Measurements from ENCODE around the gene ING5.
"Not testable (repeated sequence)": the region's sequence is repeated elsewhere in the genome, so short reads cannot be mapped to it uniquely, and the experiment has no call there.

Gene ING5

GRCh38 chr2:241734467-241735208 lies 32.8 kb downstream of the ING5 start, which contains the start of gene D2HGDH:
Gene D2HGDH, plus strand, starts transcription at chr2:241734630. Its CDS starts 595 bp downstream, at chr2:241735225.
- Histone ChIP-seq H3K36me3 (ENCODE audit: control insufficient read depth, insufficient read depth, low read length) (no peaks in the 10 kb centered on the region), H3K9me3 (ENCODE audit: control insufficient read depth, insufficient read depth, low read length) (no peaks in the 10 kb centered on the region), H3K4me1 (ENCODE audit: control insufficient read depth, insufficient read depth, low read length) (no peaks in the 10 kb centered on the region), H3K4me3 (ENCODE audit: low read depth, low read length) (peak within 1 kb of the TSS; percentile 68), H3K27me3 (ENCODE audit: control insufficient read depth, insufficient read depth, low read length) (peaks cover 6% of the 10 kb centered on the region), H3K9ac (ENCODE audit: low read depth, low read length) (peak within 1 kb of the TSS; percentile 70)

DNA sequence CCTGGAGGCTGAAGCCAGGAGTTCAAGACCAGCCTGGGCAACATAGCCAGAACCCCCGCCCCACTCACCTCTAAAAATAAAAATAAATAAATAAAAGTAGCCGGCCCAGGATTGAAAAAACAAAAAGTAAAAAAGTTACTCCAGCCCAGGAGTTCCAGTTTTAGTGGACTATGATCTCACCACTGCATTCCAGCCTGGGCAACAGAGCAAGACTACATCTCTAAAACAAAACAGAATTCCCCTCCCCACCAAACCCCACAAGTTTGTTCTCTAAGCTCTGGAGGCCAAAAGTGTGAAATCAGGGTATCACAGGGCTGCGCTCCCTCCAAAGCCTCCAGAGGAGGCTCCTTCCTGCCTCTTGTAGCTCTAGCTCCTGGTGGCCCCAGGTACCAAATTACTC lies 34.3 kb downstream of the ING5 start:
- no peaks in the 10 kb centered on the region for H3K9me3 ChIP-seq (ENCODE audit: control insufficient read depth, insufficient read depth, low read length)
- H3K9ac ChIP-seq (ENCODE audit: low read depth, low read length) = no peak overlapping the region
- peaks cover 1% of the 10 kb centered on the region for H3K36me3 ChIP-seq (ENCODE audit: control insufficient read depth, insufficient read depth, low read length)
- H3K27me3 ChIP-seq (ENCODE audit: control insufficient read depth, insufficient read depth, low read length) = peaks cover 6% of the 10 kb centered on the region
- H3K4me1 ChIP-seq (ENCODE audit: control insufficient read depth, insufficient read depth, low read length) = no peaks in the 10 kb centered on the region
- no peak overlapping the region for H3K4me3 ChIP-seq (ENCODE audit: low read depth, low read length)

DNA sequence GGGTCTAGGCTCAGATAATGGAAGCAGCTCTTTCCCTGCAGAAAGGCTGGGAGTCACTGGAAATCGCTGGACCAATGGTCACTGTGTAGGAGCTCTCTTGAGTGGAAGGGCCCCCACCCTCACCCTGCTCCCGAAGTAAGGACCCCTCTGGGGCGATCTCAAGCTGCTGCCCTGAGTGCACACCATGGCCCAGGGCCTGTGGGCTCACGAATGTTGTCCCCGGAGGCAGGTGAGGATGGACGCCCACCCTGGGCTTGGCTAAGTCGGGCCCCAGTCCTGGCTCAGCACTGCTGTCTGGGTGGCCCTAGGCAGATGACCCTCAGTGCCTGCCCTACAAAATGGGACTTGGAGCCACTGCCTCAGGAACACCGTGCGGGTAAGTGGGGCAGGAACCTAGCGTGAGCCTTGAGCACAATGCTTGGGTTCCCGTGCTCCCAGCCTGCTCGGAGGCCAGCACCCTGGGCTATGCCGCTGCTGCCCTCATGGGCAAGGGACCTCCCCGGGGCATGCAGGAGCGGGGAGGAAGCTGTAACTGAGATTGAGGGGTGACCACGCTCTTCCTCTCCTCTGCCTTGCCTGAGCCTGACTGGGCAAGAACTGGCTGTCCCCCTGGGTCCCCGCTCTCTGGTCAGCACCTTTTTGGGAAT lies 36.3 kb downstream of the ING5 start:
- Histone ChIP-seq H3K4me1 (ENCODE audit: control insufficient read depth, insufficient read depth, low read length) (no peaks in the 10 kb centered on the region), H3K36me3 (ENCODE audit: control insufficient read depth, insufficient read depth, low read length) (peaks cover 2% of the 10 kb centered on the region), H3K4me3 (ENCODE audit: low read depth, low read length) (no peak overlapping the region), H3K9ac (ENCODE audit: low read depth, low read length) (no peak overlapping the region), H3K9me3 (ENCODE audit: control insufficient read depth, insufficient read depth, low read length) (no peaks in the 10 kb centered on the region), H3K27me3 (ENCODE audit: control insufficient read depth, insufficient read depth, low read length) (peaks cover 3% of the 10 kb centered on the region)

DNA sequence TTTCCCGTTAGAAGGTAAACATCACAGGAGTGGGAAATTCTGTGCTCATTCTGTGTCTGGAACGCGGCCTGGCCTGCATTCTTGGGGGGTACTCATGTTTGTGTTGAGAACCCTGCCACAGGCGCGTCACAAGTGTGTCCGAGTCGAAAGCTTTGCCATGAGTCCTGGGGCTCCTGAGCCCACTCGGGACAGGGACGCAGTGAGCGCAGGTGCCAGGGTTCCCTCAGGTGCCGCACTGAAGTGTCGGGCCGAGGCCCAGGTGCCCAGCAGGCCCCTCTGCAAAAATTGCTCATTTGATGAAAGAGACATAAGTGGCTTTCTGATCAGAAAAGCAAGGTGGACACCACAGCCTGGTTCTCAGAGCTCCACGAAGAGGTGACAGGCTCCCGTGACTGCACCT lies 37.3 kb downstream of the ING5 start:
- H3K36me3 ChIP-seq (ENCODE audit: control insufficient read depth, insufficient read depth, low read length) = peaks cover 2% of the 10 kb centered on the region
- H3K9me3 ChIP-seq (ENCODE audit: control insufficient read depth, insufficient read depth, low read length) = no peaks in the 10 kb centered on the region
- H3K4me1 ChIP-seq (ENCODE audit: control insufficient read depth, insufficient read depth, low read length) = no peaks in the 10 kb centered on the region
- H3K4me3 ChIP-seq (ENCODE audit: low read depth, low read length) = no peak overlapping the region
- H3K27me3 ChIP-seq (ENCODE audit: control insufficient read depth, insufficient read depth, low read length) = no peaks in the 10 kb centered on the region
- H3K9ac ChIP-seq (ENCODE audit: low read depth, low read length) = no peak overlapping the region

DNA sequence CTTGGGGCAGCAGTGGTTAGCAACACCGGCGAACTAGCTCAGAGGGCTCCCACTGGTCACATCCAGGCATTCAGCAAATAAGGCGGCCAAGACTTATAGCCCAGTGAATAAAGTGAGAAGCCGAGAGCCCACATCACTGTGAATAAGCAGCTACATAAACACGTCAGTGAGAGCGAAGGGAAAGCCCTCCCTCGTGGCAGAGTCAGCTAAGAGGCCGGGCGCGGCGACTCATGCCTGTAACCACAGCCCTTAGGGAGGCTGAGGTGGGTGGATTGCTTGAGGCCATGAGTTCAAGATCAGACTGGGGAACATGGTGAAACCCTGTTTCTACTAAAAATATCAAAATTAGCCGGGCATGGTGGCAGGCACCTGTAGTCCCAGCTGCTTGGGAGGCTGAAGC lies 37.8 kb downstream of the ING5 start:
- Histone ChIP-seq H3K4me1 (ENCODE audit: control insufficient read depth, insufficient read depth, low read length) (no peaks in the 10 kb centered on the region), H3K9ac (ENCODE audit: low read depth, low read length) (no peak overlapping the region), H3K4me3 (ENCODE audit: low read depth, low read length) (no peak overlapping the region), H3K27me3 (ENCODE audit: control insufficient read depth, insufficient read depth, low read length) (no peaks in the 10 kb centered on the region), H3K9me3 (ENCODE audit: control insufficient read depth, insufficient read depth, low read length) (no peaks in the 10 kb centered on the region), H3K36me3 (ENCODE audit: control insufficient read depth, insufficient read depth, low read length) (peaks cover 4% of the 10 kb centered on the region)

- Histone ChIP-seq H3K9ac (ENCODE audit: low read depth, low read length) (no peak overlapping the region), H3K4me1 (ENCODE audit: control insufficient read depth, insufficient read depth, low read length) (no peaks in the 10 kb centered on the region), H3K36me3 (ENCODE audit: control insufficient read depth, insufficient read depth, low read length) (peaks cover 5% of the 10 kb centered on the region), H3K4me3 (ENCODE audit: low read depth, low read length) (no peak overlapping the region), H3K27me3 (ENCODE audit: control insufficient read depth, insufficient read depth, low read length) (no peaks in the 10 kb centered on the region), H3K9me3 (ENCODE audit: control insufficient read depth, insufficient read depth, low read length) (no peaks in the 10 kb centered on the region)
Observed at GRCh38 chr2:241741016-241741415, 39.2 kb downstream of the ING5 start.

DNA sequence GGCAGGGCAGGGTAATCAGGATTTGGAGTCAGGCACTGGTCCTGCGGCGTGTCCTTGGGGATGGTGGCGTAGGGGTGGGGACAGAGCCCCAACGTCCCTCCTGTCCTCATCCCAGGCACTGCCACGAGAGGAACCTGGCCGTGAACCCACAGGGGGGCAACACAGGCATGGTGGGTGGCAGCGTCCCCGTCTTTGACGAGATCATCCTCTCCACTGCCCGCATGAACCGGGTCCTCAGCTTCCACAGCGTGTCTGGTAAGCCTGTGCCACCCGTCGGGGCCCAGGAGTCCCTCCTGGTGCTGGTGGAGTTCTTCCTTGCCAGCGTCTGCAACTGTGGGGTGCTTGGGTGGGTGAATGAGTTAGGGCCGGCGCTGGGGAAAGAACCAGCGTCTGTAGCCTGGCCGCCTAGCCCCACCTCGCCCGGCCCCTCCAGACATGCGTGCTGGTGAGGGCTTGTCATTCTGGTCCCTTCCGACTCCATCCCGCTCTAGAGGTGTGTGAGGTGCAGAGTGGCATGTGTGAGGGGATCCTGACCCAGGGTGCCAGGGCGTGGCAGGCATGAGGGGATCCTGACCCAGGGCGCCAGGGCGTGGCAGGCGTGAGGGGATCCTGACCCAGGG lies 40.6 kb downstream of the ING5 start:
- no peak overlapping the region for H3K4me3 ChIP-seq (ENCODE audit: low read depth, low read length)
- no peaks in the 10 kb centered on the region for H3K27me3 ChIP-seq (ENCODE audit: control insufficient read depth, insufficient read depth, low read length)
- no peaks in the 10 kb centered on the region for H3K4me1 ChIP-seq (ENCODE audit: control insufficient read depth, insufficient read depth, low read length)
- peaks cover 5% of the 10 kb centered on the region for H3K36me3 ChIP-seq (ENCODE audit: control insufficient read depth, insufficient read depth, low read length)
- no peaks in the 10 kb centered on the region for H3K9me3 ChIP-seq (ENCODE audit: control insufficient read depth, insufficient read depth, low read length)
- H3K9ac ChIP-seq (ENCODE audit: low read depth, low read length) = no peak overlapping the region

GRCh38 chr2:241743008-241743407 lies 41.2 kb downstream of the ING5 start:
- not testable (repeated sequence) for H3K27me3 ChIP-seq (ENCODE audit: control insufficient read depth, insufficient read depth, low read length); H3K9me3 ChIP-seq (ENCODE audit: control insufficient read depth, insufficient read depth, low read length); H3K36me3 ChIP-seq (ENCODE audit: control insufficient read depth, insufficient read depth, low read length); H3K4me3 ChIP-seq (ENCODE audit: low read depth, low read length); H3K4me1 ChIP-seq (ENCODE audit: control insufficient read depth, insufficient read depth, low read length); H3K9ac ChIP-seq (ENCODE audit: low read depth, low read length)

DNA sequence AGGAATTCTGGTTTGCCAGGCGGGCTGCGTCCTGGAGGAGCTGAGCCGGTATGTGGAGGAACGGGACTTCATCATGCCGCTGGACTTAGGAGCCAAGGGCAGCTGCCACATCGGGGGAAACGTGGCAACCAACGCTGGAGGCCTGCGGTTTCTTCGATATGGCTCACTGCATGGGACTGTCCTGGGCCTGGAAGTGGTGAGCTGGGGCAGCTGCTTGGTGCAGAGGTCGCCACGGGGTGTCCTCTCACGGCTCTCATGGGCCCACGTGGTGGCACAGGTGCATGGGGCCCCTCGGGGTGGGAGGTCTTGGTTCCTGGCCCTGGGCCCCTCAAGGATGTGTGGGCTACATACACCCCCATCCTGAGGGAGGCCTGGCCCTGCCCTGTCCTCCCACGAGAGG lies 41.8 kb downstream of the ING5 start:
- Histone ChIP-seq H3K36me3 (ENCODE audit: control insufficient read depth, insufficient read depth, low read length) (peaks cover 5% of the 10 kb centered on the region), H3K9ac (ENCODE audit: low read depth, low read length) (no peak overlapping the region)

DNA sequence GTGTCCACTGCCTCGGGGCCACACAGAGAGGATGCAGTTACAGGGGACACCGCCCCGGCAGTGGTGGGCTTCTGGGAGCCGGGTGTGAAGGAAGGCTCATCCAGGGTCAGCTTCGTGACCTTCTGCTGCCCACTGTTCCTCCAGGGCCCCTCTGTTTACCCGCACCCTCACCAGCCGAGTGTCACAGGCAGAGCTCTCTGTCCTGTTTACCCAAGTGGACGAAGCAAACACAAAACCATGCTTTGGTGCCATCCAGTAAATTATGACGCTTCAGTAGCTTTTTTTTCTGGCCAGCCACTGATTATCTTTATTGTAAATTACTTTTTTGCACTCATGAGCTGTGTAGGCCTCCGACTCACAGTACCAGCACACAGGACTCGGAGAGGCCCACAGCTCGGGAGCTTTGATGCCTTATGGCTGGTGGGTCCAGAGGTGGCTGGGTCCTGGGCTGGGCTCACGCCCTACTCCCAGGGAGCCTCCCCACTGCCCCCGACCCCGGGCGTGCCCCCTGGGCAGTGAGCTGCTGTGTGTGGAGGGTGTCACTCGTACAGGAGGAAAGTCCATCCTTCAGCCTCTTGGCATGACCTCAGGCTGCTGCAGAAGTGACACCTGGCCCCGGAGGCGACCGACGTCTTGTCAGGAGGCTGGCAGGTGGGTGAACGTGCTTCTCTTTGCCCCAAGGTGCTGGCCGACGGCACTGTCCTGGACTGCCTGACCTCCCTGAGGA lies 42.4 kb downstream of the ING5 start:
- peaks cover 7% of the 10 kb centered on the region for H3K36me3 ChIP-seq (ENCODE audit: control insufficient read depth, insufficient read depth, low read length)
- H3K27me3 ChIP-seq (ENCODE audit: control insufficient read depth, insufficient read depth, low read length) = no peaks in the 10 kb centered on the region
- no peak overlapping the region for H3K9ac ChIP-seq (ENCODE audit: low read depth, low read length)
- no peaks in the 10 kb centered on the region for H3K4me1 ChIP-seq (ENCODE audit: control insufficient read depth, insufficient read depth, low read length)
- no peaks in the 10 kb centered on the region for H3K9me3 ChIP-seq (ENCODE audit: control insufficient read depth, insufficient read depth, low read length)
- no peak overlapping the region for H3K4me3 ChIP-seq (ENCODE audit: low read depth, low read length)

More for the DNA sequence above, 41.8 kb downstream of the ING5 start:
- no peak overlapping the region for H3K4me3 ChIP-seq (ENCODE audit: low read depth, low read length)
- H3K4me1 ChIP-seq (ENCODE audit: control insufficient read depth, insufficient read depth, low read length) = no peaks in the 10 kb centered on the region
- H3K9me3 ChIP-seq (ENCODE audit: control insufficient read depth, insufficient read depth, low read length) = no peaks in the 10 kb centered on the region
- no peaks in the 10 kb centered on the region for H3K27me3 ChIP-seq (ENCODE audit: control insufficient read depth, insufficient read depth, low read length)

DNA sequence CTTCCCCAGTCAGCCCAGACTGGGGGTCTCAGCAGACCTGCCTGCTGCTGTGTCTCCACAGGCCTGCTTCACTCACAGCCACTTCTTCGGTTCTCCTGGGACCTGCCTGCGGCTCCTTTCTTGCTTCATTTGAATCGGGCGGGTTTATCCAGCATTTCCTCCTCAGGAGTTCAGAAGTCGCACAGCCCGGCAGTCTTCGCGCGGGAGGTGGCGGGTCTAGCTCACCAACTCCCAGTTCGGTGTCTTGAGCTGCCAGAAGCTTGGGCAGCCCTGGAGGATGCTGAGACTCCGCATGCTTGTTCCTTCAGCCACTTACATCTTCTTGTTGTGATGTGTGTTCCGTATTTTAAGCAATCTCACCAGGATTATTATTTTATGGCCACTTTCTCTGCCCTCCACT lies 43.4 kb downstream of the ING5 start:
- Histone ChIP-seq H3K9ac (ENCODE audit: low read depth, low read length) (no peak overlapping the region), H3K36me3 (ENCODE audit: control insufficient read depth, insufficient read depth, low read length) (peaks cover 13% of the 10 kb centered on the region), H3K9me3 (ENCODE audit: control insufficient read depth, insufficient read depth, low read length) (no peaks in the 10 kb centered on the region), H3K4me3 (ENCODE audit: low read depth, low read length) (no peak overlapping the region), H3K4me1 (ENCODE audit: control insufficient read depth, insufficient read depth, low read length) (no peaks in the 10 kb centered on the region), H3K27me3 (ENCODE audit: control insufficient read depth, insufficient read depth, low read length) (no peaks in the 10 kb centered on the region)

Measured in iPS-15b (cell line).